ENCODE data around the gene CCDC13. TPM values are rescaled to one million over a fixed set of nuclear protein-coding genes. Genes with fewer than 3 reads are reported as not detected.

Gene CCDC13
- total and polyA plus RNA-seq, 2 donors (not counting 3 experiments of a cell fraction or from before 2014, with no cell fraction given) = 0.36 to 0.82 TPM

DNA sequence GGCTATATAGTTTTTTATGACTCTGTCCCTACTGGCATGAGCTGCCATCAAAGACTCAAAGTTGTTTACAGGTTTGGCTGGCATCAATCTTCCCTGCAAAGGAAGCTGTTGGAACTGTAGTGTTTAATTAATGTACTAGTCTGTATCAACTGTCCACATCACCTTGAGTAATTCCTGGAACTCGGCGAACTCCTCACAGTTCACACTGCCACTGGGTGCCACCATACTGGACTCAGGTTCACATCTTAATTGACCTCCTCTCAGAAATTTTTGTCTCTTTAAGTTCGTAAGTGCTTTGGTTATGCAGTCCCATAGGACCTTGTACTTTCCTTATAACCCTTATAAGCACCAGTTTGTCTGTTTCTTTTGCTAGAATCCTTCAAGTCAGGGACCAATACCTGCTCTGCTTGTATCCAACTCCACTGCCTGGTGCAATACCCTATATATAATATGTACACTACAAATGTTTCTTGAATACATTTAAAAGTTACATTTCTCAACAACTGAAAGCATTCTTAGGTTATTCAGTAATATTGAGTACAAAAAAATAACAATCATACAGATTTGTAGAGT is 28.1 kb upstream of the CCDC13 start:
- Histone ChIP-seq H3K27ac (ENCODE audit: insufficient read depth, low read depth, low read length) (no peak overlapping the region), H2AFZ (ENCODE audit: low read depth, low read length) (no peak overlapping the region), H3K4me3 (replicated peaks in 1 of 3; ENCODE audit: insufficient read depth in 1 of 3, low read depth in 1 of 3, low read length in 3 of 3) (no peak overlapping the region), H4K20me1 (replicated peaks; ENCODE audit: control insufficient read depth, extremely low read depth, insufficient read depth, low read length) (no peaks in the 10 kb centered on the region), H3K36me3 (ENCODE audit: control insufficient read depth in 2 of 2, extremely low read depth in 1 of 2, insufficient read depth in 2 of 2, low read length in 2 of 2) (no peaks in the 10 kb centered on the region), H3K9me1 (replicated peaks; ENCODE audit: control insufficient read depth, extremely low read depth, insufficient read depth, low read length) (no peaks in the 10 kb centered on the region), H3K9me3 (replicated peaks; ENCODE audit: control insufficient read depth, insufficient read depth, low read length) (no peaks in the 10 kb centered on the region), H3K9ac (replicated peaks; ENCODE audit: extremely low read depth, insufficient read depth, low read length) (no peak overlapping the region), H3K4me1 (ENCODE audit: control insufficient read depth, extremely low read depth, insufficient read depth, low read length) (peaks cover 11% of the 10 kb centered on the region), H3K4me2 (ENCODE audit: insufficient read depth, low read length) (no peak overlapping the region), H3K79me2 (ENCODE audit: control insufficient read depth, insufficient read depth, low read length) (peaks cover 47% of the 10 kb centered on the region), H3K27me3 (ENCODE audit: control insufficient read depth in 2 of 2, insufficient read depth in 2 of 2, low read length in 2 of 2) (peaks cover 0 to 2% of the 10 kb centered on the region in 2 experiments)
- intact Hi-C loops (cut with micrococcal nuclease) = no loop called here
- FAIRE-seq = no peak
- ChIA-PET POLR2A (no interaction called here), CTCF (interaction anchor here (0.9 to 1.8 kb wide), 4 partner anchors 8 to 43 kb away, joined by 3 to 7 read pairs (median 4); partner anchors contain the start of gene ACKR2)
- no peak for DNase-seq (ENCODE audit: low read depth, low spot score)
- dilution Hi-C loops (cut with MboI; ENCODE audit: extremely low pct_ligation_motif_present, low sequenced_read_pairs) = no loop called here
- TF ChIP-seq MYC (IDR thresholded peaks at IDR 0.05; ENCODE audit: low read depth, low read length) (no peak), CTCF (IDR thresholded peaks at IDR 0.05; ENCODE audit: extremely low read depth in 1 of 2, insufficient read depth in 1 of 2, low read depth in 1 of 2, low read length in 2 of 2) (no peak), JUN (IDR thresholded peaks at IDR 0.05; ENCODE audit: borderline replicate concordance, insufficient read depth, insufficient read length, low read depth) (no peak), POLR2AphosphoS5 (IDR thresholded peaks at IDR 0.05; ENCODE audit: insufficient read depth, low read depth, low read length) (no peak), POLR2A (IDR thresholded peaks at IDR 0.05; ENCODE audit: low read depth, low read length) (no peak), FOS (IDR thresholded peaks at IDR 0.05; ENCODE audit: borderline replicate concordance, insufficient read depth, low read length) (no peak), GATA2 (IDR thresholded peaks at IDR 0.05; ENCODE audit: insufficient read depth, insufficient read length, low read depth, low read length) (no peak), EZH2 (IDR thresholded peaks at IDR 0.05; ENCODE audit: borderline replicate concordance, low read depth, low read length, severe bottlenecking) (no peak)
- TF ChIP-seq, protein P1, sequence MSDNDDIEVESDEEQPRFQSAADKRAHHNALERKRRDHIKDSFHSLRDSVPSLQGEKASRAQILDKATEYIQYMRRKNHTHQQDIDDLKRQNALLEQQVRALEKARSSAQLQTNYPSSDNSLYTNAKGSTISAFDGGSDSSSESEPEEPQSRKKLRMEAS (IDR thresholded peaks at IDR 0.05; ENCODE audit: insufficient read depth, insufficient read length) = no peak
- no TSS peak for BruUV-seq (replicated peaks)

All from endothelial cell of umbilical vein (primary cell).